Measurements from ENCODE around the gene ULK4. TPM values are rescaled to one million over a fixed set of nuclear protein-coding genes. Genes with fewer than 3 reads are reported as not detected.
A peak's percentile ranks its signal among the peaks of the same experiment; 100 is the strongest.
"Not testable (repeated sequence)": the region's sequence is repeated elsewhere in the genome, so short reads cannot be mapped to it uniquely, and the experiment has no call there.

The ULK4 gene
- polyA plus RNA-seq, 10 donors: 1.2 to 3.7 (median 2.1) TPM

GRCh38 chr3:41690766-41691563 is 270.9 kb downstream of the ULK4 start:
- DNase-seq: peak in 2 of 3 donors; percentile 6 to 18

- DNase-seq: no peak
These were observed 273.1 kb downstream of the ULK4 start for GRCh38 chr3:41688595-41689380.

GRCh38 chr3:41684797-41685735 is 276.8 kb downstream of the ULK4 start:
- no peak for DNase-seq

GRCh38 chr3:41683666-41684350 is 278.1 kb downstream of the ULK4 start:
- DNase-seq: peak in 2 of 3 donors; percentile 20 to 38

GRCh38 chr3:41682996-41683395 is 278.9 kb downstream of the ULK4 start:
- peak in 1 of 3 donors; percentile 82 for DNase-seq

GRCh38 chr3:41682382-41682781 is 279.5 kb downstream of the ULK4 start:
- DNase-seq: no peak

- peak; percentile 10 to 92 (median 17) for DNase-seq
These were observed 280.4 kb downstream of the ULK4 start for GRCh38 chr3:41681479-41681878.

GRCh38 chr3:41679374-41679773 is 282.5 kb downstream of the ULK4 start:
- DNase-seq: peak in 1 of 3 donors; percentile 17

GRCh38 chr3:41675102-41675501 is 286.8 kb downstream of the ULK4 start:
- DNase-seq: not testable (repeated sequence)

GRCh38 chr3:41674449-41674848 is 287.5 kb downstream of the ULK4 start:
- no peak for DNase-seq

GRCh38 chr3:41673650-41674049 is 288.3 kb downstream of the ULK4 start:
- peak in 1 of 3 donors; percentile 23 for DNase-seq

GRCh38 chr3:41668379-41668778 is 293.5 kb downstream of the ULK4 start:
- no peak for DNase-seq

GRCh38 chr3:41662288-41662687 is 299.6 kb downstream of the ULK4 start:
- DNase-seq: no peak

GRCh38 chr3:41661796-41662195 is 300.1 kb downstream of the ULK4 start:
- no peak for DNase-seq

GRCh38 chr3:41660510-41660909 is 301.4 kb downstream of the ULK4 start:
- DNase-seq: no peak

GRCh38 chr3:41653571-41654239 is 308.2 kb downstream of the ULK4 start:
- DNase-seq: peak in 1 of 3 donors; percentile 2

- no peak for DNase-seq
These were observed 309.0 kb downstream of the ULK4 start for GRCh38 chr3:41652931-41653330.

GRCh38 chr3:41652506-41652905 is 309.4 kb downstream of the ULK4 start:
- no peak for DNase-seq

GRCh38 chr3:41651718-41652117 is 310.2 kb downstream of the ULK4 start:
- no peak for DNase-seq

- DNase-seq: no peak
These were observed 311.5 kb downstream of the ULK4 start for GRCh38 chr3:41650406-41650805.
